ENCODE data around the gene ARL15.

Gene ARL15

GRCh38 chr5:54187694-54188093 is 122.7 kb downstream of the ARL15 start:
- DNase-seq (ENCODE audit: low spot score) = no peak
- no peak for TF ChIP-seq CTCF (IDR thresholded peaks at IDR 0.05; ENCODE audit: borderline replicate concordance, control extremely low read depth, extremely low read depth, insufficient read depth, missing control alignments)
- in situ Hi-C loops (cut with MboI; ENCODE audit: low sequenced_read_pairs, unreplicated experiment) = no loop called here

- in situ Hi-C loops (cut with MboI; ENCODE audit: low sequenced_read_pairs, unreplicated experiment) = no loop called here
- no peak for DNase-seq (ENCODE audit: low spot score)
- TF ChIP-seq CTCF (IDR thresholded peaks at IDR 0.05; ENCODE audit: borderline replicate concordance, control extremely low read depth, extremely low read depth, insufficient read depth, missing control alignments) = no peak
These were observed 123.4 kb downstream of the ARL15 start for GRCh38 chr5:54186912-54187445.

GRCh38 chr5:54186108-54186507 is 124.3 kb downstream of the ARL15 start:
- no peak for DNase-seq (ENCODE audit: low spot score)
- in situ Hi-C loops (cut with MboI; ENCODE audit: low sequenced_read_pairs, unreplicated experiment) = no loop called here
- no peak for TF ChIP-seq CTCF (IDR thresholded peaks at IDR 0.05; ENCODE audit: borderline replicate concordance, control extremely low read depth, extremely low read depth, insufficient read depth, missing control alignments)

GRCh38 chr5:54184806-54185205 is 125.6 kb downstream of the ARL15 start:
- TF ChIP-seq CTCF (IDR thresholded peaks at IDR 0.05; ENCODE audit: borderline replicate concordance, control extremely low read depth, extremely low read depth, insufficient read depth, missing control alignments) = no peak
- no peak for DNase-seq (ENCODE audit: low spot score)
- in situ Hi-C loops (cut with MboI; ENCODE audit: low sequenced_read_pairs, unreplicated experiment) = no loop called here

- no peak for TF ChIP-seq CTCF (IDR thresholded peaks at IDR 0.05; ENCODE audit: borderline replicate concordance, control extremely low read depth, extremely low read depth, insufficient read depth, missing control alignments)
- in situ Hi-C loops (cut with MboI; ENCODE audit: low sequenced_read_pairs, unreplicated experiment) = no loop called here
- no peak for DNase-seq (ENCODE audit: low spot score)
These were observed 129.7 kb downstream of the ARL15 start for GRCh38 chr5:54180630-54181031.

- TF ChIP-seq CTCF (IDR thresholded peaks at IDR 0.05; ENCODE audit: borderline replicate concordance, control extremely low read depth, extremely low read depth, insufficient read depth, missing control alignments) = no peak
- DNase-seq (ENCODE audit: low spot score) = no peak
- in situ Hi-C loops (cut with MboI; ENCODE audit: low sequenced_read_pairs, unreplicated experiment) = no loop called here
These were observed 131.4 kb downstream of the ARL15 start for GRCh38 chr5:54178991-54179390.

- in situ Hi-C loops (cut with MboI; ENCODE audit: low sequenced_read_pairs, unreplicated experiment) = no loop called here
- no peak for DNase-seq (ENCODE audit: low spot score)
- TF ChIP-seq CTCF (IDR thresholded peaks at IDR 0.05; ENCODE audit: borderline replicate concordance, control extremely low read depth, extremely low read depth, insufficient read depth, missing control alignments) = no peak
These were observed 132.2 kb downstream of the ARL15 start for GRCh38 chr5:54178207-54178606.

All from GM13976 (cell line).